T-helper 9 cell (primary cell): ENCODE data around the gene SCN7A.
"Not testable (repeated sequence)": the region's sequence is repeated elsewhere in the genome, so short reads cannot be mapped to it uniquely, and the experiment has no call there.

Experiments
- DNase-seq: peaks from one replicate; pipeline ENCODE4 v3.0.0-alpha.2; 2020

Gene SCN7A

DNA sequence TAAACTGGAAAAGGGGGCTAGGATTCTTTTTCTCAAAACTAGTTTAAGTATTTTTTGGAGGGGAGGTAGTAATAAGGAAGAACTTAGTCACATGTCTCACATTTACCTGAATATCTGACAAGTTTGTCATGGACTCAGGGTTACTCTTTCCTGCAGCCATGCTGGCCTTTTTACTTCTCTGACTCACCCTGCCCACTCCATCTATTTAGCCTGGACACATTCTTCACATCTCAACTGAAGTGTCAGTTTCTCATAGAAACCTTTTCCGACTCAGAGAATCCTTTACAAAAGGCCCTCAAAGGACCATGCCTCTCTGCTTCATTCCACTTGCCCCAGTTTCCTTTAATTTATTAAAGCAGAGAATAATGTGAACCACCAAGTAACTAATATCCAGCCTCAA is 42.6 kb downstream of the SCN7A start:
- DNase-seq = no peak

DNA sequence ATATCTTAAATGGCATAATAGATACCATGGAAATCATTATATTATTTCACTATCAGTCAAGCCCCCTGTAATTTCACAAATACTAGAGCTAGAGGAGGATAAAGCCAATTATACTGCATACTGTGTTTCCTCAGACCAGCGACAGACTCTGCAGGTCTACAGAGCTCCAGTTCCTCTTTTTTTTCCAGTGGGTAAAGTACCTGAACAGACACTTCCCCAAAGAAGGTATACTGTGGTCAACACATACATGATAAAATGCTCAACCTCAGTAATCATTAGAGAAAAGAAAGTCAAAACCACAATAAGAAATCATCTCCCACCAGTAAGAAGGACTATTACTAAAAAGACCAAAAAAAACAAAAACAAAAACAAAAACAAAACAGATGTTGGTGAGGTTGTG is 44.6 kb downstream of the SCN7A start:
- no peak for DNase-seq

DNA sequence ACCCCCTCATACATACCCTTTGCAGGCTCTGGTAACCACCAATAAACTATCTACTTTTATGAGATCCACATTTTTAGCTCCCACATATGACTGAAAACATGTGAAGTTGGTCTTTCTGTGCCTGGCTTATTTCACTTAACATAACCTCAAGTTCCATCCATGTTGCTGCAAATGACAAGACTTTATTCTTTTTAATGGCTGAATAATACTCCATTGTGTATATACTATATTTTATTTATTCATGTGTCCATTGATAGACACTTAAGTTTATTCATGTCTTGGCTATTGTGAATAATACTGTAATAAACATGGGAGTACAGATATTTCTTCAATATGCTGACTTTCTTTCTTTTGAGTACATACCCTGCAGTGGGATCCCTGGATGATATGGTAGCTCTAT is 45.9 kb downstream of the SCN7A start:
- no peak for DNase-seq

DNA sequence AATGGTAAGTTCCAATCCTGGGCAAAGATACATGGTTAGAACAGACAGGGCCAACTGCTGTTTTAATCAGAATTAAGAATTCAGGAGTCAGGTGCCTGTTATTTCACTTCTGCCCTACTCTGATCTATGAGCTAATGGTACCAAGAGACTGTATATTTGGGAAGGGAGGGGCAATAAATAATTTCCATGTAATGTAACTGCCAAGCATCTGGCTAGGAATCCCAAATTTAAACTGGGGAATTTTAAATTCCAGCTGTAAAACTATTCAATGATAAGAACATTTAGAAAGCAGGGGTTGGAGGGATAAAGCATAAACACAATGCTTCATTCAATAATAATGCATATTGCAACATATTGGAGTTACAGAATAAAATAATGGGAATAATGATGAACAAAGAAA is 49.7 kb downstream of the SCN7A start:
- no peak for DNase-seq

DNA sequence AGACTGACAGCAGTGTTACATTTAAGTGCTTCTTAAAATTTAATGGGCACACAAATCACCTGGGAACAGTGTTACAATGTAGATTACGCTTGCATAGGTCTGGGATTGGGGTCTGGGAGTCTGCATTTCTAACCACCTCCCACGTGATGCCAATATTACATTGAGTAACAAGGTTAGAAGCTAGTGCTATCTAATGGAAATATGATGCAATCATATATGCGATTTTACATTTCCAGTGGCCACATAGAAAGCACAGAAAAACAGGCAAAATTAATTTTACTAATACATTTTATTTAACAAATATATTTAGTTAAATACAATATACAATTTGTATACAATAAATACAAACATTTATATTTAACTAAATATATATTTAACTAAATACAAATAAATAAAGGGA is 53.7 kb downstream of the SCN7A start:
- no peak for DNase-seq

DNA sequence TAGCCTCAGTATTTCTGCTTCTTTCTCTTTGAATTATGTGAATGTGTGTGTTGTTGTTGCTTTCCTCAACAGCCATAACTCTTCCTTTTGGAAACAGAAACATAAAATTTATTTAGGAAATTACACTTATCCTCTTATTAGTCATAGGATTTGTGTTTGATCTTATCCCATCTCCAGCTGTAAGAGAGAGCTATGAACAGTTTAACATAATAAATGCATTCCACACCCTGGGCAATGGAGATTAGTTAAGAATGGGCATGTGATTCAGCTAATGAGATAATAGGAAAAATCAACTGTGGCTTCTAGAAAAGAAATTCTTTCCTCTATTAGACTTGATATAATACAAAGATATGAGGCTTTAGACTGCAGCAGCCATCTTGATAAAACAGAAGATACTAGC is 55.0 kb downstream of the SCN7A start:
- no peak for DNase-seq

DNA sequence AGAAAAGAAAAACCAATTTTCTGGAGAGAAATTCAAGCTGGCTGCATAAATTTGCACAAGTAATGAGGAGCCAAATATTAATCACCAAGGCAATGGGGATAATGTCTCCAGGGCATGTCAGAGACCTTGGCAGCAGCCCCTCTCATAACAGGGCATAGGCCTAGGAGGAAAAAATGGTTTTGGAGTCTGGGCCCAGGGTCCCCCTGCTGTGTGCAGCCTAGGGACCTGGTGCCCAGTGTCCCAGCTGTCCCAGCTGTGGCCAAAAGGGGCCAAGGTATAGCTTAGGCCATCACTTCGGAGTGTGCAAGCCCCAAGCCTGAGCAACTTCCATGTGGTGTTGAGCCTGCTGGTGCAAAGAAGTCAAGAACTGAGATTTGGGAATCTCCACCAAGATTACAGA is 57.1 kb downstream of the SCN7A start:
- DNase-seq = no peak

DNA sequence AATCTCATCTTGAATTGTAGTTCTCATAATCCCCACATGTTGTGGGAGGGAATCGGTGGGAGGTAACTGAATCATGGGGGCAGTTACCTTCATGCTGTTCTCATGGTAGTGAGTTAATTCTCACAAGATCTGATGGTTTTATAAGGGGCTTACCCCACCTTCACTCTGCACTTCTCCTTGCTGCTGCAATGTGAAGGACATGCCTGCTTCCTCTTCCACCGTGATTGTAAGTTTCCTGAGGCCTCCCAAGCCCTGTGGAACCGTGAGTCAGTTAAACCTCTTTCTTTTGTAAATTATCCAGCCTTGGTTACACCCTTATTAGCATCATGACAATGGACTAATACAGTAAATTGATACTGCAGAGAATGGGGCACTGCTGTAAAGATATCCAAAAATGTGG is 57.9 kb downstream of the SCN7A start:
- no peak for DNase-seq

DNA sequence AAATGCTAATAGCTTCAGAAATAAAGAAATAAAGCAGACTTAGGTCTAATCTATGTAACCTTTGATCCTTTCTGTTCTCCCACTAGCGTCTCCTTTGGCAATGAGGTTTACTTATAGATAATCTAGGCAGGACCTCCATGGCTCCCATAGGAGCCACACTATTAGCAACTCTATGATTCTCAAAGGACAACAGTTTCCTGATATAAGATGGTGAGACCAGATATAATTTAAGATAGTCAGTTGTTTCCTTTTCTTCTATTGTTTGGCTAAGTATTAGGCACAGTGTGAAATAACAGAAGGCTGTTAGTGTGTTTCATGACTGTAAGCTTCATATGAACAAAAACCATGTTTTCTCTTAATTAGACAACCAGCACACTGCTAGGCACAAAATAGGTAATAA is 59.6 kb downstream of the SCN7A start:
- DNase-seq = no peak

DNA sequence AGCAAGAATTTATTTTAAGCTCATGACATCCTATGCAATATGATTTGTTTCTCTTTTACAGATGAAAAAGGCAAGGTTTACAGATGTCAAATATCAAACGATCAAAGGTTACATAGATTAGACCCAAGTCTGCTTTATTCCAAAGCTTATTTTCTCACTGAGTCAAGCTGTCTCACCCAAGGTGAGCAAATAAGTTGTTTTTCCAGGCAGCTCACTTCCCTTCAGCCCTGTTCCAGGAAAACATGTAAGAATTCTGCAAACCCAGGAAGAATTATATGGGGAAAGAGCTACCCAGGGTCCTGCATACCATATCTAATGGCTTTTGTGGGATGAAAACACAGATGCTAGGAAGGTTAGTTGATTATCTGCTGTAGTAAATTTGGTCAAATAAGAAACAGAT is 60.6 kb downstream of the SCN7A start:
- no peak for DNase-seq

DNA sequence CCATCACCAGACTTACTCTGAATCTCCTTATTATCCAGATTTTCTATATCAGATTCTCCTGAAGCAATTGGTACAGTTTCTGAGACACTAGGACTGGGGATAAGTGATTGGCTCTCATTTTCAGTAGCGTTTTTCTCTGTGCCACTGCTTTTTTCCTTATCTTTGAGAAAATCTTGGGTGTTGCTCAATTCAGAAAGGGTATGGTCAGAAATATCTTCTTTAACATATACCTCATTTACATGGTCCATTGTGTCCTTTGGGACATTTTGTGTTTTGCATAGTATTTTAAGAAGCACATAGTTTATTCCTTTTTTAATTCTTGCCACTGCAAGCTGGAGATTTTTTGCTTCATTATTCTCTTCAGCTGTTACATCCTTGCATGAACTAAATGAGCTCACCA is 61.7 kb downstream of the SCN7A start:
- DNase-seq = no peak

DNA sequence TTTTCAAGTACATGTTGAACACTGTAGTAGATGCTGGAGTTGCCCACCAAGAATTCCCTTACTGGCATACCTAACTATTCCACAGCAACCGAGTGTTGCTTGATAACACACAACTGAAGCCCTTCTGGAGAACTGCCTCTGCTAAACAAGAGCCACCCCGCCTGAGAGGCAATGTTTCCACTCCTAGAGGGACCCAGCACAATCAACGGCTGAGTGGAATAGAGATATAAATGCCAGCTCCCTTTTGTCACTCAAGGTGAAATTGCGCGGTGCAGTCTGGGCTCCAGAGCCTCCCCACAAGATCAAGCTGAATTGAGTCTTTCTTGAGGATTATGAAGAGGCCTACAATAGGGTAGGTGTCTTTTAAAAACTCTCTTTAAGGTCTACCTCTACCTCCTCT is 69.2 kb downstream of the SCN7A start:
- DNase-seq = no peak

DNA sequence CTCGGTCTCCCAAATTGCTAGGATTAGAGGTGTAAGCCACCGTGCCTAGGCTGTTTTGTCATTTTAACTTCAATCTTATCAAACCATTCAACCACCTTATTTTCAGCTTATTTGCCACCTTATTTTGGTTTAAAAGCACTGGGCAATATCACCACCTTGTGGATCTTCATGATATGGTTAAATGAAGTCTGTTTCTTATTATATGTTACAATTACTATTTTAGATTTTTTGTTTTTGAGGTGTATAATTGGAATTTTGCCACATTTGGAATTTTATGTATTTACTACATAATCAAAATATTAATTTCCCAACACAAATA is 74.5 kb downstream of the SCN7A start:
- no peak for DNase-seq

DNA sequence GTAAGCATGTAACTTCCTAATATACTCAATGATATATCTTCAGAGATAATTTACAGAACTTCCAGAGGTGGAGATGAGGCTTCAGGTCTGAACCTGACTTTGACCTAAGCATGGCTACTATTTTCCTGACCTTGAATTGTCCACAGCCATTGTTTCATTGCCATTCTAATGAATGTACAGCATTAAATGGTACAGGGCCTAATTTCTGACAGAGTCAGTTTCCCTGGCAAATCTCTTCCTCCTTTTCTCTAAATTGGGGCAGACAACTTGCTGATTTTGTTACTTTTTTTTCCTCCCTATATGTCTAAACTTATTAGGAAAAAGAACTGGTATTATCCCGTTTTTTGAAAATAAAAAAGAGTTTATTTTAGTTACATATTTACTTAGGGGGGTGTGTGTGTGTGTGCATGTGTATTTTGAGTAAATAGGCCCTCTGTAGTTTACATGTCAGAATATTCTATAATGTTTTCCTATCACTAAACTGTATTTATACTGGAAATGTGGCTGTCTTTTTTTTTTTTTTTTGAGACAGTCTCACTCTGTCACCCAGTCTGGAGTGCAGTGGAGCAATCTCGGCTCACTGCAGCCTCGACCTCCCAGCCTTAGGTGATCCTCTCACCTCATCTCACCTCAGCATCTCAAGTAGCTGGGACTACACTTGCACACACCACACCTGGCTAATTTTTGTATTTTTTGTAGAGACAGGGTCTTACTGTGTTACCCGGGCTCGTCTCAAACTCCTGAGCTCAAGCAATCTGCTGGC is 75.0 kb downstream of the SCN7A start:
- no peak for DNase-seq

DNA sequence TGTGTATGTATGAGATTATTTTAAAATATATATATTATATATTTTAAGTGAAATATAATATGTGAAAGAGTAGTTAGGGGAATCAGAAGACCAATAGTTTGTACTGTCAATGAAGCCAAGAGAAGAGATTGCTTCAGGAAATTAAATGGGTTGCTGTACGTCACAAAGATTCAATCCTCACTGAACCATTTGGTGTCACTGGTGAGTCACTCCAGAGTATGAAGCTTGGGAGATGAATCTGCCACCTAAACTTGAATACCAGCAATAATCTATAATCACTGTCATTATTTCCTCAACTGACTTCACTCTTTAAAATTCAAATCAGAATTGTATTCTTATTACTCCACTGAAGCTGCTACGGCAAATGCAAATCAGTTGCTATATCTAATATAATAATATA is 76.4 kb downstream of the SCN7A start:
- DNase-seq = no peak

DNA sequence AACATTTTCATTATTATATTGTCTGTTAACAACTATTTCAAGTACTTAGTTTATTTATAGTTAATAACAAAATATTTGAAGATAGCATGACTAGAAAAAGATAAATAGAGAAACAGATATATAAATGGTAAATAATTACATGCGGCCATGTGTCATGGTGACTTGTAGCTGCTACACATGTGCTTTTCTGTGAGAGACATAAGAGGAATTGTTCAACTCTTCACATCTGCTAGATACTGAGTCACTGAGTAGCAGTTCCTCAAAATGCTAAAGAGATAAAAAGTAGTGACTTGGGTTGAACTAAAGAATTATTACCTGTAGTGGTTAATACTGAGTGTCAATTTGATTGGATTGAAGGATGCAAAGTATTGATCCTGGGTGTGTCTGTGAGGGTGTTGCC is 80.8 kb downstream of the SCN7A start:
- DNase-seq = no peak

DNA sequence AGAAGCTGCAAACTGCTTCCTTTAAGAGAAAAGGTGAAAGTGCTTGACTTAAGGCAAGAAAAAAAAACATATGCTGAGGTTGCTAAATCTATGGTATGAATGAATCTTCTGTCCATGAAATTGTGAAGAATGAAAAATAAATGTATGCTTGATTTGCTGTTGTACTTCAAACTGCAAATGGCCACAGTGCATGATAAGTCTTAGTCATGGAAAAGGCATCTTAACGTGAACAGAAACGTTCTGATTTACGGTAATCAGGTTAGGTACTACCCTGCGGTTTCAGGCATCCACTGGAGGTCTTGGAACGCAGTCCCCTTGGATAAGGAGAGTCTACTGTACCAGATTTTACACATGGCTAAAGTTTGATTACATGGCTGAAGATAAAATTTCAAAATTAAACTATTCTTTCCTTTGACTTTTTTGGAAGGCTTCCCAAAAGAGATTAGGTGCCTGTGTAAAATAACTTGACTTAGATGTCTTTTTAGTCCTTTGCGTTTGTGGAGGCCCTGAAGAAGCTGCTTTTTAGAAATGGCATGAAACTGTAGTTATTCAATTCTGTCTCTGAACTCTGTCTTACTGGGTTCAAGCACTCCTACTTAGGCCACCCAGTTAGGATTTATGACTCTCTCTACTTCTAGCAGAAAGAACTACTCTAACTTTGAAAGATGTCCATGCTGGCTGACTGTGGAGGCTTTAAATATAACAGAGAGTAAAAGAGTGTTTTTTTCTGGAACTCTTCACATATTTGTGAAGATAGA is 82.4 kb downstream of the SCN7A start:
- no peak for DNase-seq

DNA sequence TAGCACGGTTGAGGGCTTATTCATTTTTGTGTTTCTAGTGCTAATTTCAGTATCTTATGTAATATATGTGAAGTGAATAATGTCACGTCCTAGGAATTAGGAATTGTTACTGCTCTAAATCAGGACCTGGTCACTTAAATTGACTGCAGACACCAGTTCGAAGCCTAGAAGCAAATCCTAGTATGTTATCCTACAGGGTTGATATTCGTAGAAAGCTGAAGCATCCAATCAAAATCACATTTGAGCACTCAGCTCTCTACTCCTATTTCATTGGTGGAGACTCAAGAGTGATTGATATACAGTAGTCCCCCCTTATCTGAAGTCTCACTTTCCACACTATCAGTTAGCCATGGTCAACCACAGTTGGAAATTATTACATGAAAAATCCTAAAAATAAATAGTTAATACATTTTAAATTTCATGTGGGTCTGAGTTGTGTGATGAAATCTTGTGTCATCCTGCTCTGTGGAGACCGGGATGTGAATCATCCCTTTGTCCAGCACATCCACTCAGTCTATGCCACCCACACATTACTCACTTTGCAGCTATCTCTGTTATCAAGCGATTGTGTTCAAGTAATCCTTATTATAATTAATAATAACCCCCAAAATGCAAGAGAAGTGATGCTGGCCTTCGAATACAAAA is 83.1 kb downstream of the SCN7A start:
- DNase-seq = no peak

DNA sequence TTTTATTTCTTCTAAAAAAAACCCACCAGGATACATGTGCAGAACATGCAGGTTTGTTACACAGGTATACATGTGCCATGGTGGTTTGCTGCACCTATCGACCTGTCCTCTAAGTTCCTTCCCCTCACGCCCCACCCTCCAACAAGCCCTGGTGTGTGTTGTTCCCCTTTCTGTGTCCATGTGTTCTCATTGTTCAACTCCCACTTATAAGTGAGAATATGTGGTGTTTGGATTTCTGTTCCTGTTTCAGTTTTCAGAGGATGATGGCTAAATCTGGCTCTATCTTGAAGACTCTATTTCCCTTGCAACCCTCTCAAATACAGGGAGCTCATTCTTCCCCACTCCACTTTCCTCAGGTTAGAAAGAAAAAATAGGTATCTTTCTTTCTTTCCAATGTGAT is 86.3 kb downstream of the SCN7A start:
- DNase-seq = not testable (repeated sequence)

DNA sequence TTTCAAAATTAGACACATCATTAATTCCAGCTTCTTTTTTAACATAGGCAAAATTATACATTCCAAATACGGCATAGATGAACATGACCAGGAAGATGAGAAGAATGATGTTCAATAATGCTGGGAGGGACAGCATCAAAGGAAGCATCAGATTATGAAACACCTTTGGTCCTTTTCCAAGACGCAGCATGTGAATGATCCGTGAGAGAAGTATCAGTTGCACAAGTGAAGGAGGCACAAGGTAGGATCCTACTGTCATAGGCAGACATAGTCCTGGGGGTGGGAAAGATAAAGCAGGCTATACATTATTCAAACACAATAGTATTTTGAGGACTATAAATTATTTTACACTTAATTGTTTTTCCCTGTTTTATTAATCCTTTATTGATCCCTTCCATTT is 87.7 kb downstream of the SCN7A start:
- no peak for DNase-seq

DNA sequence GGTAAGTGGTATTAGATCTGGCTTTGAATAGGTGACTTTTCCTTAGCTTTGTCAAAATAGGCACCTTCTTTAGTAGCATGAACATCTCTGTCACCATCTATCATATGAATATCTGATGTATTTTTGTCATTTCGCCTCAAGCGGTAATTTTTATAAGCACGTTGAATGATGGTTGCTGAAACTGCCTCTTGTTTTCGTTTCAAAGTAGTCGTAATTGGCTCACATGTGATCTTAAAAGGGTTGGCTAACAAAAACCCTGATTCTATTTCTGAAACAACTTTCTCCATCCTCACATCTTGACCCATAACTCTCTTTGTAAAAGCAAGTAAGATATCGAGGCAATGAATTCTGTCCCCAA is 88.5 kb downstream of the SCN7A start:
- no peak for DNase-seq

DNA sequence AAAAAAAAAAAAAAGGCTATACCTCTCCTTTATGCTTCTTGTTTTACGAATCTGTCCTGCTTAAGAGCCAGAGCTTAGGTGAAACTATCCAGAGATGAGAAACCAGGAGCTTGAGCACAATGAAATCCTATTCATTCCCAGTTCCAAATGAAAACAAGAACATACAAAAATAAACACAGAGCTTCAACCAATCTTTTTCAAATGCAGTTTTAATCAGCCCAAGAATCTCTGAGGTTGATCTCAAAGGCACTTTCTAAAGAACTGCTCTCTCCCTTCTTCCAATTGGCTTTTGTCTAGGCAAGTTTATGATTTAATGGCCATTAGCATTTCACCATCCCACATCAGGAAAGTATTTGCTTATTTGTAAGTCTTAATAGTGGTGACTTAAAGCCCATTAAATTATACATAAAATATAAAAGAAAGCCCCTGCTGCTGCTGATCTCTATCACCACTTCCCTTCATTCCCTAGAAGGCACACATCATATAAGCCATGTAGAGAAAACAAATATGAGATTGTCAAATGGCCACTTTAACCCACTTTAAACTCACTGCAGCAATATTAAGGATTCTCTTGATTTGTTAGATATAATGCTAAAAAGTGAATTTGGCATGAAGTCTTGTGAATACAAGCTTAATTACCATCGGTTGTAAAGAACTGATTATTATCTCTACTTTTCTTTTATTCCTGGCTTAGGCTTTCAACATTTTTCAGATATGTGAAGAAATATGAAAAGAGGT is 89.0 kb downstream of the SCN7A start:
- no peak for DNase-seq

DNA sequence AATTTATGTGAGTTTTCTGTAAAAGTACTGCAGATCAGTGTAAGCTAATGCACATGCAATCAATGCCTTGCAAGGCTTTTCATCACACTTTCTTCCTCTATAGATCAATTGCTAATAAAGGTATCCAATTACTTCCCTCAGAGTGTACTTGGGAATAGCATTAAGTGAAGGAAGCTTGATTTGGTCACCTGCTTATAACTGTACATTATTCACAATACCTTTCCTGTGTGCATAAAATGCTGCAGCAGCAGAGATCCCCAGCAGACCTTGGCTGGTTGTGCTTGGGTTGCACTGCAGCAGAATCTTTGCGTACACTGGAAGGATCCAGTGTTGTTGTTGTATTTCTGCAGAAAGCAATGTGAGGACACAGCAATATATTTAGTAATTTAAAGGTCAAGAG is 99.8 kb downstream of the SCN7A start:
- no peak for DNase-seq

DNA sequence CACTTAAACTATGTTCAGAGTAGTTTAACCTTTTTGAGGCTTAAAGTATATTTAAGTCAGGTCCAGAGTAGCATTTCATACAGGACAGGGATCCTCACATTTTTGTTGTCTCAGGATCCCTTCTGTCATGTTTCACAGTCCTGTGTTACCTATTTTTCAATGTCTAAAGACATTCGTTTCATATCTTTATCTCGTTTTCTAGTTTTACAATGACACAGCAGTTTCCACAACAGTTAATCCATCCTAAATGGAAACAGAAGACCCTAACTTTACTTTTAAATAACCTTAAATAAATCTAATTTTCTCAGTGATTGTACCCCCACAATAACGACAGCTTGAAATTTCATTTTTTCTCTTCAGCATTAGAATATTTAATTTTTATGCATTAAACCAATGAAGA is 101.0 kb downstream of the SCN7A start:
- no peak for DNase-seq
